Measurements from ENCODE around the gene CD69.

The CD69 gene

GRCh38 chr12:9759694-9760093 lies 1.0 kb downstream of the CD69 start:
- H2BK120ac ChIP-seq (ENCODE audit: low read depth, low read length): no peak overlapping the region
- H2BK15ac ChIP-seq (ENCODE audit: low read depth, poor library complexity, severe bottlenecking): no peak overlapping the region
- H3K4me3 ChIP-seq (ENCODE audit: insufficient read depth in 1 of 2, low read depth in 1 of 2, low read length in 2 of 2): no peak overlapping the region
- peaks cover 3% of the 10 kb centered on the region for H3K4me1 ChIP-seq (ENCODE audit: control insufficient read depth, insufficient read depth, low read depth, low read length)
- no peaks in the 10 kb centered on the region for H3K36me3 ChIP-seq (ENCODE audit: control insufficient read depth in 1 of 2, insufficient read depth in 2 of 2, low read depth in 1 of 2, low read length in 2 of 2)
- H3K9ac ChIP-seq (ENCODE audit: low read length): no peak overlapping the region
- no peak overlapping the region for H3K23ac ChIP-seq (ENCODE audit: low read length in 2 of 2)
- H2BK12ac ChIP-seq (ENCODE audit: low read length in 2 of 2): no peak overlapping the region
- no peaks in the 10 kb centered on the region for H3K27me3 ChIP-seq (ENCODE audit: control insufficient read depth in 1 of 2, insufficient read depth in 1 of 2, low read length in 2 of 2)
- H3K14ac ChIP-seq (ENCODE audit: low read length in 2 of 2): no peak overlapping the region
- no peak overlapping the region for H3K18ac ChIP-seq (ENCODE audit: low read depth in 1 of 2, low read length in 2 of 2)
- no peak overlapping the region for H2AK5ac ChIP-seq (ENCODE audit: low read length, severe bottlenecking)
- no peak overlapping the region for H3K27ac ChIP-seq (ENCODE audit: low read length, poor library complexity, severe bottlenecking)
- H3K4ac ChIP-seq (ENCODE audit: low read depth in 1 of 2, low read length in 2 of 2): no peak overlapping the region
- H3K9me3 ChIP-seq (ENCODE audit: control insufficient read depth, low read length): no peaks in the 10 kb centered on the region
- H3K79me1 ChIP-seq (replicated peaks; ENCODE audit: low read length, poor library complexity, severe bottlenecking): no peaks in the 10 kb centered on the region
- DNase-seq: no peak
- no peak overlapping the region for H2AFZ ChIP-seq (ENCODE audit: low read depth, low read length)
- H2BK5ac ChIP-seq (ENCODE audit: low read depth, low read length, poor library complexity, severe bottlenecking): no peak overlapping the region
- 100% methylated on average over 1 of the region's 1 CpG for WGBS
- H4K8ac ChIP-seq (ENCODE audit: low read length): no peak overlapping the region
- no peak overlapping the region for H3K4me2 ChIP-seq (ENCODE audit: low read length, poor library complexity, severe bottlenecking)
- H4K91ac ChIP-seq (ENCODE audit: low read length): no peak overlapping the region

DNA sequence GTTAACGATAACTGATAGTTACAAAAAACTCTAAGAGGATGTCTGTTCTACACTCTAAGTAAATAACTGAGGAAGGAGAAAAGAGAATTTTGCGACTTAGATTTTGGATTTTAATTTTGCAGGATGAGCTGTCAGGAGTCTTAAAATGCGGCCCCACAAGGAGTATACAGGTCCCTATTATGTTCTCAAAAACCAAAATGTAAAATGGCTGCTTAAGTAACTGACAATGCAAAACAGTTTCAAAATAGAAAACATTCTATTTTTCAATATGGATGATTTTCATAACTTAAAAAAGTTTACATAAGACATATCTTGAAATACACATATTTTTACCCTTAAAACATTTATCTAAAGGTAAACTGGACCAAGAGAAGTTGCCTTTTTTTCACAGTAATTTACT lies 2.6 kb downstream of the CD69 start:
- Histone ChIP-seq H3K27me3 (ENCODE audit: control insufficient read depth in 1 of 2, insufficient read depth in 1 of 2, low read length in 2 of 2) (no peaks in the 10 kb centered on the region), H2BK12ac (ENCODE audit: low read length in 2 of 2) (no peak overlapping the region), H3K9me3 (ENCODE audit: control insufficient read depth, low read length) (no peaks in the 10 kb centered on the region), H4K91ac (ENCODE audit: low read length) (no peak overlapping the region), H3K4me3 (ENCODE audit: insufficient read depth in 1 of 2, low read depth in 1 of 2, low read length in 2 of 2) (no peak overlapping the region), H3K4ac (ENCODE audit: low read depth in 1 of 2, low read length in 2 of 2) (no peak overlapping the region), H3K4me2 (ENCODE audit: low read length, poor library complexity, severe bottlenecking) (no peak overlapping the region), H4K8ac (ENCODE audit: low read length) (no peak overlapping the region), H3K9ac (ENCODE audit: low read length) (no peak overlapping the region), H3K18ac (ENCODE audit: low read depth in 1 of 2, low read length in 2 of 2) (no peak overlapping the region), H3K27ac (ENCODE audit: low read length, poor library complexity, severe bottlenecking) (no peak overlapping the region), H3K36me3 (ENCODE audit: control insufficient read depth in 1 of 2, insufficient read depth in 2 of 2, low read depth in 1 of 2, low read length in 2 of 2) (no peaks in the 10 kb centered on the region), H2BK5ac (ENCODE audit: low read depth, low read length, poor library complexity, severe bottlenecking) (no peak overlapping the region), H2AK5ac (ENCODE audit: low read length, severe bottlenecking) (no peak overlapping the region), H3K79me1 (replicated peaks; ENCODE audit: low read length, poor library complexity, severe bottlenecking) (no peaks in the 10 kb centered on the region), H2AFZ (ENCODE audit: low read depth, low read length) (no peak overlapping the region), H3K23ac (ENCODE audit: low read length in 2 of 2) (no peak overlapping the region), H3K14ac (ENCODE audit: low read length in 2 of 2) (no peak overlapping the region), H2BK15ac (ENCODE audit: low read depth, poor library complexity, severe bottlenecking) (no peak overlapping the region), H2BK120ac (ENCODE audit: low read depth, low read length) (no peak overlapping the region), H3K4me1 (ENCODE audit: control insufficient read depth, insufficient read depth, low read depth, low read length) (no peaks in the 10 kb centered on the region)
- DNase-seq: no peak
- WGBS: 100% methylated on average over 1 of the region's 3 CpGs

GRCh38 chr12:9757433-9758025 lies 3.2 kb downstream of the CD69 start:
- Histone ChIP-seq H3K4me1 (ENCODE audit: control insufficient read depth, insufficient read depth, low read depth, low read length) (no peaks in the 10 kb centered on the region), H3K4me2 (ENCODE audit: low read length, poor library complexity, severe bottlenecking) (no peak overlapping the region), H2AFZ (ENCODE audit: low read depth, low read length) (no peak overlapping the region), H3K9me3 (ENCODE audit: control insufficient read depth, low read length) (no peaks in the 10 kb centered on the region), H3K4ac (ENCODE audit: low read depth in 1 of 2, low read length in 2 of 2) (no peak overlapping the region), H3K9ac (ENCODE audit: low read length) (no peak overlapping the region), H4K8ac (ENCODE audit: low read length) (no peak overlapping the region), H4K91ac (ENCODE audit: low read length) (no peak overlapping the region), H2BK12ac (ENCODE audit: low read length in 2 of 2) (no peak overlapping the region), H2AK5ac (ENCODE audit: low read length, severe bottlenecking) (no peak overlapping the region), H2BK120ac (ENCODE audit: low read depth, low read length) (no peak overlapping the region), H3K27ac (ENCODE audit: low read length, poor library complexity, severe bottlenecking) (no peak overlapping the region), H3K14ac (ENCODE audit: low read length in 2 of 2) (no peak overlapping the region), H3K18ac (ENCODE audit: low read depth in 1 of 2, low read length in 2 of 2) (no peak overlapping the region), H3K36me3 (ENCODE audit: control insufficient read depth in 1 of 2, insufficient read depth in 2 of 2, low read depth in 1 of 2, low read length in 2 of 2) (no peaks in the 10 kb centered on the region), H3K27me3 (ENCODE audit: control insufficient read depth in 1 of 2, insufficient read depth in 1 of 2, low read length in 2 of 2) (no peaks in the 10 kb centered on the region), H2BK5ac (ENCODE audit: low read depth, low read length, poor library complexity, severe bottlenecking) (no peak overlapping the region), H3K4me3 (ENCODE audit: insufficient read depth in 1 of 2, low read depth in 1 of 2, low read length in 2 of 2) (no peak overlapping the region), H3K79me1 (replicated peaks; ENCODE audit: low read length, poor library complexity, severe bottlenecking) (no peaks in the 10 kb centered on the region), H3K23ac (ENCODE audit: low read length in 2 of 2) (no peak overlapping the region), H2BK15ac (ENCODE audit: low read depth, poor library complexity, severe bottlenecking) (no peak overlapping the region)
- 90% methylated on average over 2 of the region's 5 CpGs for WGBS
- DNase-seq: no peak

GRCh38 chr12:9756706-9757105 lies 4.0 kb downstream of the CD69 start:
- Histone ChIP-seq H3K79me1 (replicated peaks; ENCODE audit: low read length, poor library complexity, severe bottlenecking) (no peaks in the 10 kb centered on the region), H2AFZ (ENCODE audit: low read depth, low read length) (no peak overlapping the region), H3K36me3 (ENCODE audit: control insufficient read depth in 1 of 2, insufficient read depth in 2 of 2, low read depth in 1 of 2, low read length in 2 of 2) (no peaks in the 10 kb centered on the region), H3K4me2 (ENCODE audit: low read length, poor library complexity, severe bottlenecking) (no peak overlapping the region), H3K9ac (ENCODE audit: low read length) (no peak overlapping the region), H3K9me3 (ENCODE audit: control insufficient read depth, low read length) (no peaks in the 10 kb centered on the region), H3K4ac (ENCODE audit: low read depth in 1 of 2, low read length in 2 of 2) (no peak overlapping the region), H4K8ac (ENCODE audit: low read length) (no peak overlapping the region), H2BK15ac (ENCODE audit: low read depth, poor library complexity, severe bottlenecking) (no peak overlapping the region), H2BK120ac (ENCODE audit: low read depth, low read length) (no peak overlapping the region), H3K4me1 (ENCODE audit: control insufficient read depth, insufficient read depth, low read depth, low read length) (no peaks in the 10 kb centered on the region), H3K27ac (ENCODE audit: low read length, poor library complexity, severe bottlenecking) (no peak overlapping the region), H3K4me3 (ENCODE audit: insufficient read depth in 1 of 2, low read depth in 1 of 2, low read length in 2 of 2) (no peak overlapping the region), H3K14ac (ENCODE audit: low read length in 2 of 2) (no peak overlapping the region), H3K27me3 (ENCODE audit: control insufficient read depth in 1 of 2, insufficient read depth in 1 of 2, low read length in 2 of 2) (no peaks in the 10 kb centered on the region), H2BK5ac (ENCODE audit: low read depth, low read length, poor library complexity, severe bottlenecking) (no peak overlapping the region), H3K23ac (ENCODE audit: low read length in 2 of 2) (no peak overlapping the region), H3K18ac (ENCODE audit: low read depth in 1 of 2, low read length in 2 of 2) (no peak overlapping the region), H2AK5ac (ENCODE audit: low read length, severe bottlenecking) (no peak overlapping the region), H4K91ac (ENCODE audit: low read length) (no peak overlapping the region), H2BK12ac (ENCODE audit: low read length in 2 of 2) (no peak overlapping the region)
- WGBS: 98% methylated on average over 5 of the region's 5 CpGs
- DNase-seq: no peak

Measured in mesenchymal stem cell (in vitro differentiated cells and primary cell).